ENCODE data around the gene VWA8.
"Not testable (repeated sequence)": the region's sequence is repeated elsewhere in the genome, so short reads cannot be mapped to it uniquely, and the experiment has no call there.

VWA8 gene

DNA sequence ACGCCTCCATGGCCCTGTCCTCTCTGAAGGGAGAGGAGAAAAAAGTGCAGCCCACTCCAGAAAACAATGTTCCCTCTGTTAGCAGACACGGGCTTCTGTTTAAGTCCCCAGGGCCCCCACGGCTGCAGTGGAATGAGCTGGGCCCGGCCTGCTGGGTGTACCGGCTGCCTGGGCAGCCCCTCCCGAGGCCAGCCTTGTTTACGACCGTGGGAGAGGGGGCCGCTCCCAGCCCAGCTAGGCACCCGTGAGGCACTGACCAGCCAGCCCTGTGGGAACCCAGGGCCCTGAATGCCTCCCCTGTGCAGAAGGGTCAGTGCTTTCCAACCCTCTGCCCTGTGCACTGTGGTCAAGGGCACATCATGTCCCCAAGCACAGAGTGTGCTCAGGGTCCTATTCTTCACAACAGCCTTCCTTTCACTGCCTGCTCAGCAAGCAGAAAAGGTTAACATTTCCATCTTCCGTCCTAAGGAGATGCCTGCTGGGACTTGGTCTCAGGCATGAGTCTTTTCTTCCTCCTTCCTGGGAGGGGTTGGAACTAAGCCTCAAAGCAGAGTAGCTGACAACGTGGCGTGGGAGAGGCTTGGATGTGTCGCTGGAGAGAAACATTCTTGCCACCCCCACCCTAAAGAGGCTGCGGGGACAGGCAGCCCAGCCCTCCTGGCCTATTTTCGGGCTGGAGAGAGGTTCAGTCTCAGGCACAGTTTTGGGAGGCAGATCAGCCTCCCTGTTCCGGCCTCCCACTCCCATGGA is 413.5 kb downstream of the VWA8 start:
- no peak for DNase-seq

GRCh38 chr13:41546372-41547190 is 414.3 kb downstream of the VWA8 start:
- DNase-seq, result no peak

GRCh38 chr13:41545432-41545707 is 415.5 kb downstream of the VWA8 start:
- DNase-seq, result no peak

- DNase-seq, result no peak
Measured at GRCh38 chr13:41543664-41544300, 417.1 kb downstream of the VWA8 start.

DNA sequence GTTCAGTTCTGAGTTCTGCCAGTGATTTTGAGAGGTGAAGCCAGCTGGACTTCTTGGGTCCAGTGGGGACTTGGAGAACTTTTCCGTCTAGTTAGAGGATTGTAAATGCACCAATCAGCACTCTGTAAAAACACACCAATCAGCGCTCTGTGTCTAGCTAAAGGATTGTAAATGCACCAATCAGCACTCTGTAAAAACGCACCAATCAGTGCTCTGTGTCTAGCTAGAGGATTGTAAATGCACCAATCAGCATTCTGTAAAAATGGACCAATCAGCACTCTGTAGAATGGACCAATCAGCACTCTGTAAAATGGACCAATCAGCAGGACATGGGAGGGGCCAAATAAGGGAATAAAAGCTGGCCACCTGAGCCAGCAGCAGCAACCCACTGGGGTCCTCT is 418.1 kb downstream of the VWA8 start:
- not testable (repeated sequence) for DNase-seq

DNA sequence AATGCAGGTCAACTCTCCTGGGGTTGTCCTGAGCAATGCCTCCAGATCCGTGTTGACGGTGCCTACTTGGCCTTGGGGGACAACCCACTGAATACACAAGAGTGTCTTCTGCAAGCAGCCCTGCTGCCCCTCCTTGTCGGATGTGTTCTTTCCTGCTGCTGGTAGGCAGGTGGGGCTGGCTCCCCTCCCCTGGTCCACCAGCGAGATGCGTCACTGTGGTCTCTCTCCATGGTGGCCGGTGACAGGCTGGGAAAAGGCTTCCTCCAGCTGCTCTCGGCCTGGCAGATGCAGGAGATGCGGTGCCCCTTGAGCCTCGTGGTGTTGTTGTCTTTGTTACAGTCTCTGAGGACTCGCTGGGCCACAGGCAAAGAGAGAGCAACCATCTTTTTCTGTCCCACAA is 418.6 kb downstream of the VWA8 start:
- no peak for DNase-seq

GRCh38 chr13:41541142-41541938 is 419.6 kb downstream of the VWA8 start:
- no peak for DNase-seq

- DNase-seq, result not testable (repeated sequence)
Measured at GRCh38 chr13:41540240-41540639, 420.7 kb downstream of the VWA8 start.

GRCh38 chr13:41533266-41534052 is 427.4 kb downstream of the VWA8 start:
- no peak for DNase-seq

GRCh38 chr13:41528021-41528420 is 432.9 kb downstream of the VWA8 start:
- DNase-seq, result no peak

DNA sequence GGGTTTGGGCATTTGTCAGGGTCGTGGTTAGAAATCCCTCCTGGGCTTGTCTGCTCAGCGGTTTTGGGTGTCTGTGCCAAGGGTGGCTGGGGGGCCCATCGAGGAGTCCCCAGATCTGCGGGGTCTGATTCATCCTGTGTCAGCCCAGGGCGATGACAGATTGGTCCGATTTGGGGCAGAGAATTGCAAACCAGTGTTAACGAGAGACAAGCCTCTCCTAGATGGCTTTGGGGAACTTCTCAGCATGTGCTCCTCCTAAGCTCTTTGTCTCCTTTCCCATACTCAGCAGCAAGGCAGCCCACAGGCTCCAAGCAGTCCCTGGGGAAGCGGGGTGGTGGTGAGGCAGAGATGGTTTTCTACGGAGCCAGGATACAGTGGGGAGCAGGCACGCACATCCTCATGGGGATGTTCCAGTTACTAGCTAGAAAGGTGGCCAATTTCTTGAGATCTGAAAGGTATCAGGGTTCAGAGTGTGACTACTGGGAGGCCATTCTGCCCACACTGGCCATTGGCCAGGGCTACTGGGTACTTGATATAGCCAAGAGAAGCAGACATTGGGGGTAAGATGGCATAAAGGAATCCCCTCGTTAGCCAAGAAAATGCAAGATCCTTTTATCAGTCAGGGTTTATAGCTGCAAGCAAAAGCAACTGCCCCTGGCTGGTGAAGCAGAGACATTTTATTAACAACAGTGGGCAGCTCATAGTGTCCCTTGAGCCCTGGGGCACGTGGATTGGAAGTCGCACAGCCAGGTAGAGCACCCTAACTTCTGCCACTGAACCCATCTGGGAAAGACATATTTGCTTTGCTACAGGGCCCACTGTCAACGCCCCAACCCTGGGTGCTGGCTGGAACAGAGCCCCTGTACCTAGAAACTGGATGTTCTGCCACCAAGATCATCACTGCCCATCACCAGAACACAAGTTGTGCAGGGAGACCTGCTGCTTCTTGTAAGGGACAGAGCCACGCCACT is 440.0 kb downstream of the VWA8 start:
- DNase-seq, result no peak

DNA sequence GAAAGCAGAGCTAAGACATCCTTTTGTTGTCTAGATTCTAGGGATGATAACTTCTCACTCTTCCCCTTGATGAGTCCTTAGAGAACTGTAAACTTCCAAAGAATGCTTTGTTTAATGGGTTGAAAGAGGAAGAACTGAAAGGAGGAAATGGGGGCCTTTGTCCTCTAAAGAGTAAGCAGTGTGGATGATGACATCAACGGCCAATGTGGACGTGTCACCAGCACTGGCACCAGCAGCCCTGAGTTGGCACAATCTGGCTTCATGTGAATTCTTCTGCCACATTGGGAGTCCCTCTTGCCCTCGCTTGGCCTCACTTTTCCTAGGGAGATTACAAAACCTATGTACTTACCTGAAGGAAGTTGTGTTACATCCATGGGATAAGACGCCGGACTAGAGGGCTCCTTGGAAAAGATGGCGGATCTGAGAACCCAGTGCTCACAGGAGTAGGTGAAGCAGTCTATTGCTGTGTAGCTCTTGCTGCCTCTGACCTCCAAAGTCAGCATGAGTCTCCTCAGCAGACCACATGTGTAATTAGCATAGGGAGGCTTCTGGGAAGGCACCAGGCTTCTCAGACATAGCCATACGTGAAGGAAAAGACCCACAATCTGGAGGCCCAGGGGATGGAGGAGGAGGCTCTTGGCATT is 440.8 kb downstream of the VWA8 start:
- DNase-seq, result no peak
